ENCODE results near the gene MTERF2.
"Not testable (repeated sequence)": the region's sequence is repeated elsewhere in the genome, so short reads cannot be mapped to it uniquely, and the experiment has no call there.

MTERF2 gene

GRCh38 chr12:106986625-106987389 lies at the start of gene MTERF2:
MTERF2 (minus strand) TSS chr12:106987146; CDS start chr12:106978714, 8,432 bp downstream.
- peak; percentile 71 to 77 for DNase-seq

GRCh38 chr12:107035733-107036132 lies 48.8 kb upstream of the MTERF2 start:
- DNase-seq = no peak

- no peak for DNase-seq
Measured at GRCh38 chr12:107033758-107034739, 47.1 kb upstream of the MTERF2 start.

GRCh38 chr12:107032266-107032665 lies 45.3 kb upstream of the MTERF2 start:
- no peak for DNase-seq

GRCh38 chr12:107031061-107031460 lies 44.1 kb upstream of the MTERF2 start:
- DNase-seq = no peak

- no peak for DNase-seq
Measured at GRCh38 chr12:107029081-107029480, 42.1 kb upstream of the MTERF2 start.

- DNase-seq = no peak
Measured at GRCh38 chr12:107027636-107028053, 40.7 kb upstream of the MTERF2 start.

- DNase-seq = no peak
Measured at GRCh38 chr12:107026806-107027635, 40.1 kb upstream of the MTERF2 start.

GRCh38 chr12:107026356-107026755 lies 39.4 kb upstream of the MTERF2 start:
- DNase-seq = not testable (repeated sequence)

- no peak for DNase-seq
Measured at GRCh38 chr12:107025671-107026070, 38.7 kb upstream of the MTERF2 start.

GRCh38 chr12:107019546-107019945 lies 32.6 kb upstream of the MTERF2 start:
- no peak for DNase-seq

- DNase-seq = no peak
Measured at GRCh38 chr12:107017042-107017441, 30.1 kb upstream of the MTERF2 start.

GRCh38 chr12:107014055-107014454 lies 27.1 kb upstream of the MTERF2 start:
- no peak for DNase-seq

GRCh38 chr12:107012736-107013425 lies 25.9 kb upstream of the MTERF2 start:
- no peak for DNase-seq

- no peak for DNase-seq
Measured at GRCh38 chr12:107011519-107011918, 24.6 kb upstream of the MTERF2 start.

- DNase-seq = peak; percentile 37 to 54
Measured at GRCh38 chr12:107007411-107007810, 20.5 kb upstream of the MTERF2 start.

- not testable (repeated sequence) for DNase-seq
Measured at GRCh38 chr12:107002665-107003064, 15.7 kb upstream of the MTERF2 start.

GRCh38 chr12:106999446-106999845 lies 12.5 kb upstream of the MTERF2 start:
- DNase-seq = no peak

GRCh38 chr12:106997916-106998315 lies 11.0 kb upstream of the MTERF2 start:
- no peak for DNase-seq

GRCh38 chr12:106996102-106996501 lies 9.2 kb upstream of the MTERF2 start:
- DNase-seq = not testable (repeated sequence)

GRCh38 chr12:106994579-106995220 lies 7.8 kb upstream of the MTERF2 start:
- no peak for DNase-seq

- DNase-seq = no peak
Measured at GRCh38 chr12:106987846-106988245, 900 bp upstream of the MTERF2 start.

Data from AML-193 (cell line).